Measurements from ENCODE around the gene SLC51A. TPM values are rescaled to one million over a fixed set of nuclear protein-coding genes. Genes with fewer than 3 reads are reported as not detected.
"Not testable (repeated sequence)": the region's sequence is repeated elsewhere in the genome, so short reads cannot be mapped to it uniquely, and the experiment has no call there.

Gene SLC51A
- total RNA-seq, 1 donor from 2014 or later = not detected

DNA sequence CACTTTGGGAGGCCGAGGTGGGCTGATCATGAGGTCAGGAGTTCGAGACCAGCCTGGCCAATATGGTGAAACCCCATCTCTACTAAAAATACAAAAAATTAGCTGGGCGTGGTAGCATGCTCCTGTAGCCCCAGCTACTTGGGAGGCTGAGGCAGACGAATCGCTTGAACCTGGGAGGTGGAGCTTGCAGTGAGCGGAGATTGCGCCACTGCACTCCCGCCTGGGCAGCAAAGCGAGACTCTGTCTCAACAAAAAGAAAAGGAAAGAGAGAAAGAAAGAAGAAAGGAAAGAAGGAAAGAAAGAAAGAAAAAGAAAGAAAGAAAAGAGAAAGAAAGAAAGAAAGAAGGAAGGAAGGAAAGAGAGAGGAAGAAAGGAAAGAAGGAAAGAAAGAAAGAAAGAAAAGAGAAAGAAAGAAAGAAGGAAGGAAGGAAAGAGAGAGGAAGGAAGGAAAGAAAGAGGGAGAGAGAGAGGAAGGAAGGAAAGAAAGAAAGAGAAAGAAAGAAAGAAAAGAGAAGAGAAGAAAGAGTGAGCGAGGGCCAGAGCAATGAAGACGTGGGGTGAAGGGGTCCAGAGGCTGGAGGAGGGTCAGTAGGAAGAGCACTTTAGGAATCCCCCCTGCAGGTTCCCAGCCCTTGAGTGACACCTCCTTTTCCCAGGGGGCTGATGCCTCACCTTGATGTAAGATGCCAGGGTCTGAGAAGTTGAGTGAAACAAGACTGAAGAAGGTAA lies 6.2 kb upstream of the SLC51A start:
- DNase-seq; intact Hi-C loops (cut with DNase I): not testable (repeated sequence)

DNA sequence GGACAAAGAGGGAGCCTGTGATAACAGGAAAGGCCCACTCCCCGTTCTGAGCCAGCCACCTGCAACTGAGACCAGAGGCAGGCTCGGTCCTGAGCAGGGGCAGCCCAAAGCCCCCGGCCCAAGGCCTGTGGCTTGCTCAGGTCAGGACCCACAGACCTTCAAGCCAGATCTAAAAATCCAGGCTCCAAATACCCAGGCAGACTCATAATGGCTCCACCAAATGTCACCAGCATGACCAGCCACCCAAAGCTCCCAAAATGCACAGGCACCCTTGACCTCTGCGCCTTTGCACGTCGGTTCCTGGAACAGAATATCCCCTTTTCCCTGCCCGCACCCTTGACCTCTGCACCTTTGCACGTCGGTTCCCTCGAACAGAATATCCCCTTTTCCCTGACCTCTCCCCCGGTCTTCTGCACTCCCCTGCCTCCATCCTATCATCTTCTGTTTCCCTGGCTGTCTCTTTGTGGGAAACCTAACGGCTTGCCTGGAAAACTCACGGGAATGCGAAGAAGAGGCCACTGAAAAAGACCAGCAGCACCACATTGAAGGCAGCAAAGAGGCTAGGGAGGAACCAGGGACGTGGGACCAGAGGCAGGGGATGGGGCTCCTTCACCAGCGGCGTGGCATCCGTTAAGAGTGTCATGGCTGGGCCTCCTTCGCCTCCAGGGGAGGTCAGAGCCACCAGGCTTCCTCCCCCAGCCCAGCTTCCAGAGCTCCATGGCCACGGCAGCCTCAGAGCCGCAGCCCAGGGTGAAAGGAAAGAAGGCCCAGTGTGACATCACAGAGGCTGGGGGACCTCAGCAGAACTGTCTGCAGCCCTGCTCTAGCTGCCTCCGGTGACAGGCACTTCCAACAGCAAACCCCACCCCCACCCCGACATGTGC lies 5.4 kb upstream of the SLC51A start, which contains the start of gene ZDHHC19:
Gene ZDHHC19 (minus strand): TSS at position 728 of the 884 bp plus-strand sequence. CDS start 85 bp downstream, at position 643.
- intact Hi-C loops (cut with DNase I) = no loop called here
- DNase-seq = peak; percentile 26
- no peak for ATAC-seq (ENCODE audit: poor library complexity)

More for the DNA sequence above, 6.2 kb upstream of the SLC51A start:
- ATAC-seq (ENCODE audit: poor library complexity) = not testable (repeated sequence)

DNA sequence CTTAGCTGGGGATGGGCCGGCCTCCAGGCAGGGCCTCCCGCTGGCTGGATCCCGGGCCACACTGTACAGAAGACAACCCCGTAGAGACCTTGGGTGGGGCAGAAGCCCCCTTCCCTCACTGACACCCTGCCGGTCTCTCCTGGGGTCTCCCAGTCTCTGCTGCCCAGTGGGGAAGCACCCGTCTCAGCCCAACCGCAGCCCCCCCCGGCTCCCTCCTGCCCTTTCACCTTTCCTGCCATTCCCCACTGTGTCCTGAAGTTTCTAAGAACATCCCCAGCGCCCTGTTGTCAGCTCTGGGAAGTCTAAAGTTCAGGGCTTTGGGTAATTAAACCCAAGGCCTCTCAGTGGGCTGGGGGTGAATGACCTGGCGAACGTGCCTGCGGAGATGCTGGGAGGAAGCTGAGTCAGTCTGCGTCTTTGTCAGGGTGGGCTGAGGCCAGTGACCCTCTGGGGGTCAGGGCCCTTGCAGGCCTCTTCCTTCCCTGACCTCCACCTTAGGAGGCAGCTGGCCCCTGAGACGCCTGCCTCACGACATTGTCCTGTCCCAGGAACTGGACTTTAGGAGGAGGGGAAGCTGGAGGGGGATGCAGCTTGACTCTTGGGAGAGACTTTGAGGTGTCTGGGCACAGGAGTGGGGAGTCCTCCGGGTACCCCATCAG lies 1.4 kb upstream of the SLC51A start:
- ATAC-seq (ENCODE audit: poor library complexity) = no peak
- peak; percentile 15 for DNase-seq
- intact Hi-C loops (cut with DNase I) = no loop called here

DNA sequence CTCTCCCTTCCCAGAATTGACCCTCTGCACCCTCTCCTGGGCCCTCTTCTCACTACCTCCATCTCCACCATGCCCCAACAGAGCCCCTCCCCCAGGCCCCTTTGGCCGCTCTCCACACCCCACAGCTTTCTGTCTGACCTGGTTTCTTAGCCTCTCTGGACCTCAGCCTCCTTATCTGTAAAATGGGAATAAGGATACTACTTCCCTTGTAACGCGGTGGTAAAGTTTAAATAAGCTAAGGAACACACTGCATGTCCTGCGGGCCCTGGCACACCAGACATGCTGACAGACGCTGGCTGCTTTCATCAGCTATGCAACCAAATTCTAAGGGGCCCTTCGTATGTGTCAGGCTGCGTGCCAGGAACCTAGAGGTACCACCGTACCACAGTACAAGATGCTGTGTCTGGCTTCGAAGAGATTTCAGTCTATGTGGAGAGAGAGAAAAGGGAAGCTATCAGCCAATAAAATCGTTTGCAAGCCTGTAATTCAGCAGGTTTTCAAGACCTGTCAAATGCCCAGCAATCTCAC lies 777 bp upstream of the SLC51A start:
- DNase-seq (no peak), ATAC-seq (ENCODE audit: poor library complexity) (no peak)
- intact Hi-C loops (cut with DNase I) = no loop called here

DNA sequence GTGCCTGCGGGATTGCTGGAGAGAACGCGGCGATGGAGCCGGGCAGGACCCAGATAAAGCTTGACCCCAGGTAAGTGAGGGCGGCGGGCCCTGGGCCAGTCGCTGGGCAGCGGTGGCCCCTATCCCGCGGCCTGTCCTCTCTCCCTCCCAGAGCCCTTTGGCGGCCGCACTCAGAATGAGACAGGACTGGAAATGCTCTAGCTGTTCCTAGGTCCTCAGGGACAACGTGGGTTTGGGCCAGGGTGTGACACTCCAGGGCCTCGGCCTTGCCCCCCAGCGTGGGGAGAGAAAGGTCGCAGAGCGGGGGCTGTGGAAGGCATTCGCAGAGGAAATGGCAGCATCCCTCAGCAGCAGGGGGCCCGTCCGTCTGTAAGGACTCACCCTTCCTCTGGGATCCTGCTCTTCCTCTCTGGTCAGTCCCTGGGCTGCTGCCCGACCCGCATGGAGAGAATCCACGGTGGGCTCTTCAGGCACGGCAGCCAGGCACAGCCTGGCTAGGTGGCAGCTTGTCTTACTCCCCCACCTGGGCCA lies 412 bp downstream of the SLC51A start:
- intact Hi-C loops (cut with DNase I) = no loop called here
- DNase-seq (no peak), ATAC-seq (ENCODE audit: poor library complexity) (no peak)

DNA sequence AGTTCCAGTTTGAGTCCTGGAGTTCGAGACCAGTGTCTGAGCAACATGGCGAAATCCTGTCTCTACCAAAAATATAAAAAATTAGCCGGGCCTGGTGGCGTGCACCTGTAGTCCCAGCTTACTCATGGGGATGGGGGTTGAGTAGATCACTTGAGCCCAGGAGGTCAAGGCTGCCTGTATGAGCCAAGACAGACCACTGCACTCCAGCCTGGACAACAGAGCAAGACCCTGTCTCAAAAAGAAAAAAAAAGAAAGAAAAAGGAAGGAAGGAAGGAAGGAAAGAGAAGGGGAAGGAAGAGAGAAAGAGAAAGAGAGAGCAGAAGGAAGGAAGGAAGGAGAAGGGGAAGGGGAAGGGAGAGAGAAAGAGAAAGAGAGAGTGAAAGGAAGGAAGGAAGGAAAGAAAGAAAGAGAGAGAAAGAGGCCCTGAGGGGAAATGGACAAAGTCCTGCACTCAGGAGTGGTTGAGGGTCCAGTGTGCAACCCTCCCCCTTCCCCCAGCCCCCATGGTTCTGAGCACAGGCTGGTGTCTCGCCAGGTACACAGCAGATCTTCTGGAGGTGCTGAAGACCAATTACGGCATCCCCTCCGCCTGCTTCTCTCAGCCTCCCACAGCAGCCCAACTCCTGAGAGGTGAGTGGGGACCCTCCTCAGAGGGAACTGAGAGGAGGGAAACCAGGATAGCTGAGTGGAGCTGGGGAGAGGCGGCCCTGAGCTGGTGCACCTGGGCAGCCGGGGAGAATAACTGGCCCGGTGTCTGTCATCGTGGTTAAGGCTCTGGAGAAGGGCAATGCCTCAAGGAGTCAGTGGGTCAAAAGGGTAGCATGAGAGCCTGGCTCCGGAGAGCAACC lies 1.2 kb downstream of the SLC51A start:
- ATAC-seq (ENCODE audit: poor library complexity) (no peak), DNase-seq (no peak)
- intact Hi-C loops (cut with DNase I) = no loop called here

DNA sequence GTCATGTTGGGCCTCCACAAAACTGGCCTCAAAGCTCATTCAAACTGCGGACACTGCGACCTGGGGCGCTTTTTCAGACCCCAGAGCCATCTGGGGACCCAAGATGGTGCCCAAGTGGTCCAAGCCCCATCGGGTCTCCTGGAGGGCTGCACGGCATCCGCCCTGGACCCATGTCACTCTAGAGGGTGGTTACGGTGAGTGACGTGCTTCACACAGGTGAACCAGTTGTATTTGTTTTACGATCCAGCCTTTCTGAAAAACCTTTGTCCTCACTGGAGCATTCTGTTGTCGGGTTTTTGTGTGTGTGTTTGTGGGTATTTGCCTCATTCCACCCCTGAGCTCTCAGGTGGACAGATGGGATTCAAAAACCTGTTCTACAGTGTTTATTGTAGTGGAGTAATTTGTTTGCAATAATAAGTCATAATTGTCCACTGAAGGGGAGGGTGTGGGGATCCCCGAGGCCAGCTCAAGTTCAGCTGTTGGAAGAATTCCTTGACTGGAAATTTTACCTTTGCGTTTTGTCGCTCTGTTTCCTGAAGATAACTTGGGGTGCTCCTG lies 1.9 kb downstream of the SLC51A start:
- ATAC-seq (ENCODE audit: poor library complexity) = no peak
- intact Hi-C loops (cut with DNase I) = no loop called here
- no peak for DNase-seq

DNA sequence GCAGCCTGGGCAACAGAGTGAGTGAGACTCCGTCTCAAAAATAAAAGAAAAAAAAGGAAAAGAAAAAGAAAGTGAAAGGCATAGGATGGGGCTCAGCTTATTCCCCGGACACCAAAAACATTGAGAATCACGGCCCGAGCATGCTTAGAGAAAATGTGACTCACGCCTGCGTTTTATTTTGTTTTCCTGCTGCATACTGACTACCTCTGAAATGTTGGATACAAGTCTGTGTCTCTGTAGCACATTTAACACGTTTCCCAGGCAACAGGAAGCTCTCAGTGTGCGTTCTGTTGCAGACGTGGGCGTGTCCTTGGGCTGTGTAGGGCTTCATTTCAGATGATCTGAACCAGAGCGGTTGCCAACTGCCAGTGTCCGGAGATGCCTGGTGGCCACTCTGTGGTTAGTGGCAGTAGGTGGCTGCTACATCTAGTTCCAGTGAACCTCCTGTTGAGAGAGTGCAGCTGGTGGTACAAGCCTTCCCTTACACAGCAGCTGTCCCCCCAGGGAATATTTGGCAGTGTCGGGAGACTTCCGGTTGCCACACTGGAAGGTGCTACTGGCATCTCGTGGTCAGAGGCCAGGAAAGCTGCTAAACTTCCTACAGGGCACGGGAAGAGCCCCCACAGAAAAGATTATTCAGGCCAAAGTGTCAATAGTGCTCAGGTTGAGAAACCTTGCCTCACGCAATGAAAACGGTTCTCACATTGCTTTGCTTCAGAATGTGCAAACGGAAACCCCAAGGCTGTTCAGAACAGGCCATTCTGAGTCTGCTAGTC lies 3.0 kb downstream of the SLC51A start:
- ATAC-seq (ENCODE audit: poor library complexity) (peak; percentile 74), DNase-seq (peak; percentile 79)
- intact Hi-C loops (cut with DNase I) = no loop called here

DNA sequence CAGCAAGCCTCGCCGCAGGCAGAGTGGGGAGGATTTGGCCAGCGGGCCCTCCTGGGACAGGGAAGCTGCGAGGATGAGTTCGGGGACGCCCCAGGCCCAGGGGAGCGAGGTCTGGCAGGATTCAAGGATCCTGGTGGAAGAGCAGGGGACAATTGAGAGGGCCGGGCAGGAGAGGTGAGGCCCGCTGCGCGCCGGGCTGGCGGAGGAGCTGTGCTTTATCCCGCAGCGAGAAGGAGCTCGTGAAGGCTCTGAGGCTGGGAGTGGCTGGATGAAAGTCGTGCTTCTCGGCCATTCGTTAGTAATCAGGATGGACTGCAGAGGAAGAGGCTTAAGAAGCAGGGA lies 3.6 kb downstream of the SLC51A start:
- intact Hi-C loops (cut with DNase I) = no loop called here
- DNase-seq = no peak
- ATAC-seq (ENCODE audit: poor library complexity) = no peak

DNA sequence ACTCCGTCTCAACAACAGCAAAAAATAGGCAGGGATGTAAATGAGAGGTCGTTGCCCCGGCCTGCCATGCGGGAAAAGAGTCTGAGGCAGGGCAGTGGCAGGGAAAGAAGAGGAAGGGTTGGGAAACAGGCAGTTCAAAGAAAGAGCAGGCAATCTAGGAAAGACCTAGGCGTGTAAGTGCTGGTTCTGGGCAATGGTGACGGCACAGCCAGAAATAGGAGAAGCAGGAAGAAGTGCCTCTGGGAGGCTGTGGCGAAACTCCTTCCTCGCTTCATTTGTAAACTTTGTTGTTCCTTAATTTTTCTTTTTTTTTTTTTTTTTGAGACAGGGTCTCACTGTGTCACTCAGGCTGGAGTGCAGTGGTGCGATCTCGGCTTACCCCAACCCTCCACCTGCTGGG lies 4.3 kb downstream of the SLC51A start:
- peak; percentile 63 for DNase-seq

DNA sequence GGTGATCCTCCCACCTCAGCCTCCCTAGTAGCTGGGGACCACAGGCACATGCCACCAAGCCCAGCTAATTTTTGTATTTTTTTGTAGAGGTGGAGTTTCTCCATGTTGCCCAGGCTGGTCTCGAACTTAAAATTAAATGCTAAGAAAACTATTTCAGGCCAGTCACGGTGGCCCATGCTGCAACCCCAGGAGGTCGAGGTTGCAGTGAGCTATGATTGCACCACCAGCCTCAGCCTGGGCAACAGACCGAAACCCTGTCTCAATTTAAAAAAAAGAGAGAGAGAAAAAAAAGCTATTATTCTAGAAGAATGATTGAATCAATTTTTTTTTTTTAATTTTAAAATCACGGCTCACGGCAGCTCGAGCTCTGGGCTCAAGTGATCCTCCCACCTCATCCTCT lies 4.7 kb downstream of the SLC51A start:
- DNase-seq = no peak
- intact Hi-C loops (cut with DNase I) = no loop called here
- no peak for ATAC-seq (ENCODE audit: poor library complexity)

More for the DNA sequence above, 4.3 kb downstream of the SLC51A start:
- intact Hi-C loops (cut with DNase I) = no loop called here
- ATAC-seq (ENCODE audit: poor library complexity) = peak; percentile 61

DNA sequence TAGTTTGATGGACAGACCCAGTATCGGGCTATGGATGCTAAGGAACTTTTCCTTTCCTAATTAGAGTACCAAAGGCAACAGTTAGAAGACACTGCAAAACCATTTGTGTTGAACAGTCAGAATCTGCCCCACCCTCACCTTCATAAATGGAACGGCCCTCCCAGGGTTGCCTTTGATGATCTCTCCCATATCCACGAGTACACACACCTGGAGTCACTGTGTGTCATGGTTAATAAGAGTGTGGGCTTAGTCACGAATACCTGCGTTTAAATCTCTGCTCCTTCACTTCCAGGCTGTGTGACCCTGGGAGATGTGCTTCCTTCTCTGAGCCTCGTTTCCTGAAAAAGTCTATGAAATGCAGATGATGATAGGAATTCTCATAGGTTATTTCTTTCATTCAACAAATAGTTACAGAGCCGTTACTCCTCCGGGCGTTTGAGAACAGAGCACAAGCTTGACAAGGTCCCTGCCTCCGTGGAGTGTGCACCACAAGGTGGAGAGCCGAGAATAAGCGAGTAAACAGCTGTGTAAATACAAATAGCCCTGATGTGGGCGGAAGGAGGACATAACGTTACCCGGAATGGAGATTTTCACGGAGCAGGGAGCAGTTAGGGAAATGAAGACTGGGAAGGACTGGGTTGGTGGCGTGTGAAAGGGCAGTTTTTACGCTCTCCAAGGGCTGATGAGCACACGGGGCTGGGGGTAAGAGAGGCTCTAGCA lies 6.7 kb downstream of the SLC51A start:
- DNase-seq (no peak), ATAC-seq (ENCODE audit: poor library complexity) (no peak)
- intact Hi-C loops (cut with DNase I) = no loop called here

DNA sequence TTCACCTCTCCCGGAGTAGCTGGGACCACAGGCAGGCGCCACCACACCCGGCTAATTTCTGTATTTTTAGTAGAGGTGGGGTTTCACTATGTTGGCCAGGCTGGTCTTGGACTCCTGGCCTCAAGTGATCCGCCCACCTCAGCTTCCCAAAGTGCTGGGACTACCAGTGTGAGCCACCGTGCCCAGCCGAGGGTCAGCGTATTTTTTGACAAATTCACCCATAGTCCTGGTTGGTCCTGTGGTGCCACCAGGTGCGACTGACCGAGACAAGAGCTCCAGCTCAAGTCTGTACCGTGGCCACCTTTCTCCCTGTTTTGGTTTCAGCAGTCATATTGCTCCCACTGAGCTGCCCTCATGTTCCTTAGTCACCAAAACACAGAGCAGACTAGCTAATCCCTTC lies 8.8 kb downstream of the SLC51A start:
- DNase-seq (no peak), ATAC-seq (ENCODE audit: poor library complexity) (no peak)
- intact Hi-C loops (cut with DNase I) = no loop called here

DNA sequence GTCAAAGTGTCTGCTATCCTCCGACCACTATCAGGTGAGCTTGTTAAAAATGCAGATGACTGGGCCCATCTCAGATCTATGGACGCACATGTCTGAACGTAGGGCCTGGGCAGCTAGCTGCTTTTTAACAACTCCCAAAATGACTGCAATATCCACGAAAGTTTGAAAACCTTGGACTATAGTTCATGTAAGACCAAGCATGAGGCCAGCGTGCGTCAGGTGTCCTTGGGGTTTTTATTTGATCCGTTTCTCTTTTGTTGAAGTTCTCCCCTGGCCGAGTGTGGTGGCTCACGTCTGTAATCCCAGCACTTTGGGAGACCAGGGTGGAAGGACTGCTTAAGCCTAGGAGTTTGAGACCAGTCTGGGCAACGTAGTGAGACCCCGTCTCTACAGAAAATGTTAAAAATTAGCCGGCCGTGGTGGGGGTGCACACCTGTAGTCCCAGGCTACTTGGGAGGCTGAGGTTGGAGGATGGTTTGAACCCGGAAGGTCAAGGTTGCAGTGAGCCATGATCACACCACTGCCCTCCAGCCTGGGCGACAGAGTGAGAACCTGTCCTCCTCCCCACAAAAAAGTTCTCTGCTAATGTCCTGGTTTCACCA lies 9.5 kb downstream of the SLC51A start:
- intact Hi-C loops (cut with DNase I) = no loop called here
- DNase-seq = no peak
- ATAC-seq (ENCODE audit: poor library complexity) = no peak

DNA sequence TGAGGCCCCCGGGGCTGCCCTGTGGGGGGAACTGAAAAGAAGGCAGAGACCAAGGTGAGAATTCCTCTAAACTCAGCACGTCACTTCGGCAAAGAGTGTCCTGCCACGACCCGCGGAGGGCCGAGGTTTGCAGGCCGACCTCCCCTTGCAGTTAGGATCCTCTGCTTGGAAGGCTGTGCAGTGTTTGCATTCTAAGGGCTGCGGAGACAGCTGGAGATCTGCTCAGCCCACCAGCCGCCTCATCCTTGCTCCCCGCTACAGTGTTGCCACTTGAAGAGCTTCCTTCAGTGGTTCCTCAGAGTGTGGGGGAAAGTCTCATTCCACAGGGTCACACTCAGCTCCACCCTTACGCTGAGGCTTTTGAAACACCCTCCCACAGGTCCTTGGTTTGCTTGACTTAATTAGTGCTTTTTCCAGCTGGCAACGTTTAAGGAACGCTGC lies 10.8 kb downstream of the SLC51A start:
- ATAC-seq (ENCODE audit: poor library complexity) (peak; percentile 19), DNase-seq (no peak)
- intact Hi-C loops (cut with DNase I) = no loop called here
